ENCODE data around the gene SALL3. TPM values are rescaled to one million over a fixed set of nuclear protein-coding genes. Genes with fewer than 3 reads are reported as not detected.

SALL3 gene
- total and polyA plus RNA-seq, 2 donors (not counting 3 experiments of a cell fraction or from before 2014, with no cell fraction given), result not detected

DNA sequence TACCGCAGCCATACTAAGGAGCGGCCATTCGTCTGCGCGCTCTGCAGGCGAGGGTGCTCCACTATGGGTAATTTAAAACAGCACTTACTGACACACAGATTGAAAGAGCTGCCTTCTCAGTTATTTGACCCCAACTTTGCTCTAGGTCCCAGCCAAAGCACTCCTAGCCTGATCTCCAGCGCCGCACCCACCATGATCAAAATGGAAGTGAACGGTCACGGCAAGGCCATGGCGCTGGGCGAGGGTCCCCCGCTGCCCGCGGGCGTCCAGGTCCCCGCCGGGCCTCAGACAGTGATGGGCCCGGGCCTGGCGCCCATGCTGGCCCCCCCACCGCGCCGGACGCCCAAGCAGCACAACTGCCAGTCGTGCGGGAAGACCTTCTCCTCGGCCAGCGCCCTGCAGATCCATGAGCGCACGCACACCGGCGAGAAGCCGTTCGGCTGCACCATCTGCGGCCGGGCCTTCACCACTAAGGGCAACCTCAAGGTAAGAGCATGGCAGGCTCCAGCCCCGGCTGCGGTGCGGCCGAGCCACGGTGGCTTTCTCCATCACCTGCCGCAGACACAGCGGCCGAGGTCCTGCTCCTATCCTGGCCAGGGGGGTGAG lies 15.5 kb downstream of the SALL3 start:
- Histone ChIP-seq H3K9ac (replicated peaks; ENCODE audit: extremely low read depth, insufficient read depth, low read length) (no peak overlapping the region), H3K4me2 (ENCODE audit: insufficient read depth, low read length) (no peak overlapping the region), H4K20me1 (replicated peaks; ENCODE audit: control insufficient read depth, extremely low read depth, insufficient read depth, low read length) (no peaks in the 10 kb centered on the region), H3K9me1 (replicated peaks; ENCODE audit: control insufficient read depth, extremely low read depth, insufficient read depth, low read length) (no peaks in the 10 kb centered on the region), H3K27ac (ENCODE audit: insufficient read depth, low read depth, low read length) (no peak overlapping the region), H2AFZ (ENCODE audit: low read depth, low read length) (no peak overlapping the region), H3K4me3 (replicated peaks in 1 of 3; ENCODE audit: insufficient read depth in 1 of 3, low read depth in 1 of 3, low read length in 3 of 3) (no peak overlapping the region), H3K36me3 (ENCODE audit: control insufficient read depth in 2 of 2, extremely low read depth in 1 of 2, insufficient read depth in 2 of 2, low read length in 2 of 2) (no peaks in the 10 kb centered on the region), H3K4me1 (ENCODE audit: control insufficient read depth, extremely low read depth, insufficient read depth, low read length) (no peaks in the 10 kb centered on the region), H3K9me3 (replicated peaks; ENCODE audit: control insufficient read depth, insufficient read depth, low read length) (no peaks in the 10 kb centered on the region), H3K27me3 (ENCODE audit: control insufficient read depth in 2 of 2, insufficient read depth in 2 of 2, low read length in 2 of 2) (no peaks in the 10 kb centered on the region), H3K79me2 (ENCODE audit: control insufficient read depth, insufficient read depth, low read length) (no peaks in the 10 kb centered on the region)
- intact Hi-C loops (cut with micrococcal nuclease), result no loop called here
- no peak for FAIRE-seq
- dilution Hi-C loops (cut with MboI; ENCODE audit: extremely low pct_ligation_motif_present, low sequenced_read_pairs), result no loop called here
- no peak for DNase-seq (ENCODE audit: low read depth, low spot score)
- ChIA-PET CTCF (no interaction called here), POLR2A (no interaction called here)
- no peak for TF ChIP-seq MYC (IDR thresholded peaks at IDR 0.05; ENCODE audit: low read depth, low read length)
- TF ChIP-seq JUN (IDR thresholded peaks at IDR 0.05; ENCODE audit: borderline replicate concordance, insufficient read depth, insufficient read length, low read depth), result no peak
- TF ChIP-seq, protein P1, sequence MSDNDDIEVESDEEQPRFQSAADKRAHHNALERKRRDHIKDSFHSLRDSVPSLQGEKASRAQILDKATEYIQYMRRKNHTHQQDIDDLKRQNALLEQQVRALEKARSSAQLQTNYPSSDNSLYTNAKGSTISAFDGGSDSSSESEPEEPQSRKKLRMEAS (IDR thresholded peaks at IDR 0.05; ENCODE audit: insufficient read depth, insufficient read length), result no peak
- no peak for TF ChIP-seq POLR2AphosphoS5 (IDR thresholded peaks at IDR 0.05; ENCODE audit: insufficient read depth, low read depth, low read length)
- no peak for TF ChIP-seq POLR2A (IDR thresholded peaks at IDR 0.05; ENCODE audit: low read depth, low read length)
- TF ChIP-seq EZH2 (IDR thresholded peaks at IDR 0.05; ENCODE audit: borderline replicate concordance, low read depth, low read length, severe bottlenecking), result no peak
- no peak for TF ChIP-seq FOS (IDR thresholded peaks at IDR 0.05; ENCODE audit: borderline replicate concordance, insufficient read depth, low read length)
- BruUV-seq (replicated peaks), result no TSS peak

DNA sequence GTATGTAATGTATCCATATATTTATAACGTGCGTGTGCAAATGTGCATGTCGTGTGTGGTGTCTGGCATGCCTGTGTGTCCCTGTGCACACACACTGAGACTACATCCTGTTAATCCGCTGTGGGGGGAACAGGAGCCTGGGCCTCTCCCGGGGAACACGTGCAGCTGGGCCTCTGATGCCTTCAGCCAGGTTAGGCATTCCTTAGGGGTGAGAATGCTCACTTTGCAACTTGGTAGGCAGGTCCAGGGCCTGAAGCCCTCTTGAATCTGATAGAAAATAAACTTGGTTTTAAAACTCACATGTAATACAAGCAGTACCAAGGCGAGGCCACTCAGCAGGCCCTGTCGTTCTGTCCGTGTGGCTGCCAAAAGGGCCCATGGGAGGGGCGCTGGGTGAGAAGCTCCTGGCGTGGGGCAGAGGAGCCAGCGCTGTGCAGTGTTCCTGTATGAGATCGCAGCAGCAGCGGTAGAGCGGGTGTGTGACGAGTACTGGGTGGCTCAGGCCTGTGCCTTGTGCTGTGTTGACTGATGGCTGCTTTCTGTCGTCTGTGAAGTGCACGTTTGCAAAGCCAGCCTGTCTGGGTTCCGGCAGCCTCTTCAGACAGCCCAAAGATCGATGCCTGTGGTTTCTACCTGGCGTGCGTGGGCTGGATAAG lies 16.2 kb downstream of the SALL3 start:
- TF ChIP-seq FOS (IDR thresholded peaks at IDR 0.05; ENCODE audit: borderline replicate concordance, insufficient read depth, low read length), result no peak
- TF ChIP-seq JUN (IDR thresholded peaks at IDR 0.05; ENCODE audit: borderline replicate concordance, insufficient read depth, insufficient read length, low read depth), result no peak
- no peak for TF ChIP-seq EZH2 (IDR thresholded peaks at IDR 0.05; ENCODE audit: borderline replicate concordance, low read depth, low read length, severe bottlenecking)
- TF ChIP-seq POLR2AphosphoS5 (IDR thresholded peaks at IDR 0.05; ENCODE audit: insufficient read depth, low read depth, low read length), result no peak
- TF ChIP-seq GATA2 (IDR thresholded peaks at IDR 0.05; ENCODE audit: insufficient read depth, insufficient read length, low read depth, low read length), result no peak
- no peak for TF ChIP-seq MYC (IDR thresholded peaks at IDR 0.05; ENCODE audit: low read depth, low read length)
- no peak for TF ChIP-seq POLR2A (IDR thresholded peaks at IDR 0.05; ENCODE audit: low read depth, low read length)
- TF ChIP-seq, protein P2, sequence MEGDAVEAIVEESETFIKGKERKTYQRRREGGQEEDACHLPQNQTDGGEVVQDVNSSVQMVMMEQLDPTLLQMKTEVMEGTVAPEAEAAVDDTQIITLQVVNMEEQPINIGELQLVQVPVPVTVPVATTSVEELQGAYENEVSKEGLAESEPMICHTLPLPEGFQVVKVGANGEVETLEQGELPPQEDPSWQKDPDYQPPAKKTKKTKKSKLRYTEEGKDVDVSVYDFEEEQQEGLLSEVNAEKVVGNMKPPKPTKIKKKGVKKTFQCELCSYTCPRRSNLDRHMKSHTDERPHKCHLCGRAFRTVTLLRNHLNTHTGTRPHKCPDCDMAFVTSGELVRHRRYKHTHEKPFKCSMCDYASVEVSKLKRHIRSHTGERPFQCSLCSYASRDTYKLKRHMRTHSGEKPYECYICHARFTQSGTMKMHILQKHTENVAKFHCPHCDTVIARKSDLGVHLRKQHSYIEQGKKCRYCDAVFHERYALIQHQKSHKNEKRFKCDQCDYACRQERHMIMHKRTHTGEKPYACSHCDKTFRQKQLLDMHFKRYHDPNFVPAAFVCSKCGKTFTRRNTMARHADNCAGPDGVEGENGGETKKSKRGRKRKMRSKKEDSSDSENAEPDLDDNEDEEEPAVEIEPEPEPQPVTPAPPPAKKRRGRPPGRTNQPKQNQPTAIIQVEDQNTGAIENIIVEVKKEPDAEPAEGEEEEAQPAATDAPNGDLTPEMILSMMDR (IDR thresholded peaks at IDR 0.05; ENCODE audit: extremely low read depth in 1 of 2, insufficient read depth in 1 of 2, low read depth in 1 of 2, low read length in 2 of 2), result no peak
- TF ChIP-seq, protein P1 (IDR thresholded peaks at IDR 0.05; ENCODE audit: insufficient read depth, insufficient read length), result no peak
- no peaks in the 10 kb centered on the region for H3K79me2 ChIP-seq (ENCODE audit: control insufficient read depth, insufficient read depth, low read length)
- intact Hi-C loops (cut with micrococcal nuclease) (no loop called here), dilution Hi-C loops (cut with MboI; ENCODE audit: extremely low pct_ligation_motif_present, low sequenced_read_pairs) (no loop called here)
- DNase-seq (ENCODE audit: low read depth, low spot score) (no peak), FAIRE-seq (no peak)
- no peak overlapping the region for H3K9ac ChIP-seq (replicated peaks; ENCODE audit: extremely low read depth, insufficient read depth, low read length)
- BruUV-seq (replicated peaks), result no TSS peak
- no peaks in the 10 kb centered on the region for H3K9me3 ChIP-seq (replicated peaks; ENCODE audit: control insufficient read depth, insufficient read depth, low read length)
- H3K4me1 ChIP-seq (ENCODE audit: control insufficient read depth, extremely low read depth, insufficient read depth, low read length), result no peaks in the 10 kb centered on the region
- no peaks in the 10 kb centered on the region for H4K20me1 ChIP-seq (replicated peaks; ENCODE audit: control insufficient read depth, extremely low read depth, insufficient read depth, low read length)
- H3K9me1 ChIP-seq (replicated peaks; ENCODE audit: control insufficient read depth, extremely low read depth, insufficient read depth, low read length), result no peaks in the 10 kb centered on the region
- no peaks in the 10 kb centered on the region for H3K36me3 ChIP-seq (ENCODE audit: control insufficient read depth in 2 of 2, extremely low read depth in 1 of 2, insufficient read depth in 2 of 2, low read length in 2 of 2)
- H3K4me2 ChIP-seq (ENCODE audit: insufficient read depth, low read length), result no peak overlapping the region
- H3K27me3 ChIP-seq (ENCODE audit: control insufficient read depth in 2 of 2, insufficient read depth in 2 of 2, low read length in 2 of 2), result no peaks in the 10 kb centered on the region
- H3K27ac ChIP-seq (ENCODE audit: insufficient read depth, low read depth, low read length), result no peak overlapping the region
- POLR2A ChIA-PET, result no interaction called here
- CTCF ChIA-PET, result no interaction called here
- H3K4me3 ChIP-seq (replicated peaks in 1 of 3; ENCODE audit: insufficient read depth in 1 of 3, low read depth in 1 of 3, low read length in 3 of 3), result no peak overlapping the region
- H2AFZ ChIP-seq (ENCODE audit: low read depth, low read length), result no peak overlapping the region

All from endothelial cell of umbilical vein (primary cell).